ENCODE data around the gene DNAJC7. TPM values are rescaled to one million over a fixed set of nuclear protein-coding genes. Genes with fewer than 3 reads are reported as not detected.

DNAJC7 gene
- total and polyA plus RNA-seq, 9 of the 15 experiments (the other 6 are each of a cell fraction or from before 2014, with no cell fraction given), result 85.8 to 262 (median 157) TPM

DNA sequence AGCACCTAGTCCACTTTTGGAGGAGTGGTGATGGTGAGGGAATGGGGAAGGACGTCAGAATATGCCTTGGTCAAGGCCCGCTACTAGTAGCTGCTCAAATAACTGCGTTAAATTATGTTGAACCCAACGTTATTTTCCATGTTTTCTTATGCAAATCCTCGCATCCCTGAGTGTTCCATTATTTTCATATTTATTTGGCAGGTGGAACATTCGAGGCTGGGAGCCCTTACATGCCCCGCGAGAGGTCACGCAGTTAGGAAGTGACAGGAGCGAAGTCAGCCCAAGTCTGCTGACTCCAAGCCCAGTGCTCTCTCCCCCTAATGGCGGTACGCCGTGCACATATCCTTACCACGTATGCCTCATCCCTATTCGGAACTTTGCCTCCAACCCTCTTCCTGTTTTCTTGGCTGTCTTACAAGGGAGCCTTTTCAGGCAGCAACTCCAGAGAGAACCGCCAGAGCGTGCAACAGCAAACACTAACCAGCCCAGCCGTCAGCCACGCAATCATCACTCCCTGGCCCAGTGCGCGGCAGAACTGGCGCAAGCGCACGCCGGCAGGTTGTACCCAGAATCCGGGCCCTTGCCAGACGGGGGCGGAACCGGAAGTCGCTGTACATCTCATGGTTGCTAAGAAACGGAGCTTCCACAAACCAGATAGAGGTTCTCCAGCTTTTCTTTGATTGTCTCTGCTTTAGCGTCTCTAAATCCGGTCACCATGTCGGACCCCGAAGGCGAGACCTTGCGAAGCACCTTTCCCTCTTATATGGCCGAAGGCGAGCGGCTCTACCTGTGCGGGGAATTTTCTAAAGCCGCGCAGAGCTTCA lies 87.0 kb downstream of the DNAJC7 start, which contains the start of gene ODAD4 (continued):
- TF ChIP-seq, protein P1, sequence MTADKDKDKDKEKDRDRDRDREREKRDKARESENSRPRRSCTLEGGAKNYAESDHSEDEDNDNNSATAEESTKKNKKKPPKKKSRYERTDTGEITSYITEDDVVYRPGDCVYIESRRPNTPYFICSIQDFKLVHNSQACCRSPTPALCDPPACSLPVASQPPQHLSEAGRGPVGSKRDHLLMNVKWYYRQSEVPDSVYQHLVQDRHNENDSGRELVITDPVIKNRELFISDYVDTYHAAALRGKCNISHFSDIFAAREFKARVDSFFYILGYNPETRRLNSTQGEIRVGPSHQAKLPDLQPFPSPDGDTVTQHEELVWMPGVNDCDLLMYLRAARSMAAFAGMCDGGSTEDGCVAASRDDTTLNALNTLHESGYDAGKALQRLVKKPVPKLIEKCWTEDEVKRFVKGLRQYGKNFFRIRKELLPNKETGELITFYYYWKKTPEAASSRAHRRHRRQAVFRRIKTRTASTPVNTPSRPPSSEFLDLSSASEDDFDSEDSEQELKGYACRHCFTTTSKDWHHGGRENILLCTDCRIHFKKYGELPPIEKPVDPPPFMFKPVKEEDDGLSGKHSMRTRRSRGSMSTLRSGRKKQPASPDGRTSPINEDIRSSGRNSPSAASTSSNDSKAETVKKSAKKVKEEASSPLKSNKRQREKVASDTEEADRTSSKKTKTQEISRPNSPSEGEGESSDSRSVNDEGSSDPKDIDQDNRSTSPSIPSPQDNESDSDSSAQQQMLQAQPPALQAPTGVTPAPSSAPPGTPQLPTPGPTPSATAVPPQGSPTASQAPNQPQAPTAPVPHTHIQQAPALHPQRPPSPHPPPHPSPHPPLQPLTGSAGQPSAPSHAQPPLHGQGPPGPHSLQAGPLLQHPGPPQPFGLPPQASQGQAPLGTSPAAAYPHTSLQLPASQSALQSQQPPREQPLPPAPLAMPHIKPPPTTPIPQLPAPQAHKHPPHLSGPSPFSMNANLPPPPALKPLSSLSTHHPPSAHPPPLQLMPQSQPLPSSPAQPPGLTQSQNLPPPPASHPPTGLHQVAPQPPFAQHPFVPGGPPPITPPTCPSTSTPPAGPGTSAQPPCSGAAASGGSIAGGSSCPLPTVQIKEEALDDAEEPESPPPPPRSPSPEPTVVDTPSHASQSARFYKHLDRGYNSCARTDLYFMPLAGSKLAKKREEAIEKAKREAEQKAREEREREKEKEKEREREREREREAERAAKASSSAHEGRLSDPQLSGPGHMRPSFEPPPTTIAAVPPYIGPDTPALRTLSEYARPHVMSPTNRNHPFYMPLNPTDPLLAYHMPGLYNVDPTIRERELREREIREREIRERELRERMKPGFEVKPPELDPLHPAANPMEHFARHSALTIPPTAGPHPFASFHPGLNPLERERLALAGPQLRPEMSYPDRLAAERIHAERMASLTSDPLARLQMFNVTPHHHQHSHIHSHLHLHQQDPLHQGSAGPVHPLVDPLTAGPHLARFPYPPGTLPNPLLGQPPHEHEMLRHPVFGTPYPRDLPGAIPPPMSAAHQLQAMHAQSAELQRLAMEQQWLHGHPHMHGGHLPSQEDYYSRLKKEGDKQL (CRISPR knock-in tag; IDR thresholded peaks at IDR 0.05; ENCODE audit: borderline replicate concordance), result no peak
- TF ChIP-seq HOXB6 (CRISPR knock-in tag; IDR thresholded peaks at IDR 0.05; ENCODE audit: borderline replicate concordance) (no peak), NONO (IDR thresholded peaks at IDR 0.05; ENCODE audit: low read depth in 2 of 2, low read length in 1 of 2) (no peak), MXI1 (IDR thresholded peaks at IDR 0.05; ENCODE audit: low read depth, low read length) (no peak), NFE2 (IDR thresholded peaks at IDR 0.05; ENCODE audit: low read depth) (peak; percentile 1; the same call in 1 of the 2 replicates), STAG1 (CRISPR knock-in tag; IDR thresholded peaks at IDR 0.05; ENCODE audit: borderline replicate concordance) (no peak), ZFP36 (IDR thresholded peaks at IDR 0.05; ENCODE audit: low read depth, low read length, partially characterized antibody) (peak; percentile 49), ZC3H11A (IDR thresholded peaks at IDR 0.05; ENCODE audit: low read depth, low read length) (no peak), ELF2 (CRISPR knock-in tag; IDR thresholded peaks at IDR 0.05) (0 out of 2 replicates have a peak, but pooled peaks have one; percentile 29), FOXK1 (CRISPR knock-in tag; IDR thresholded peaks at IDR 0.05; ENCODE audit: borderline replicate concordance) (no peak), BRD4 (IDR thresholded peaks at IDR 0.05) (no peak), KAT8 (IDR thresholded peaks at IDR 0.05; ENCODE audit: low read depth) (no peak)
- TF ChIP-seq, protein P2, sequence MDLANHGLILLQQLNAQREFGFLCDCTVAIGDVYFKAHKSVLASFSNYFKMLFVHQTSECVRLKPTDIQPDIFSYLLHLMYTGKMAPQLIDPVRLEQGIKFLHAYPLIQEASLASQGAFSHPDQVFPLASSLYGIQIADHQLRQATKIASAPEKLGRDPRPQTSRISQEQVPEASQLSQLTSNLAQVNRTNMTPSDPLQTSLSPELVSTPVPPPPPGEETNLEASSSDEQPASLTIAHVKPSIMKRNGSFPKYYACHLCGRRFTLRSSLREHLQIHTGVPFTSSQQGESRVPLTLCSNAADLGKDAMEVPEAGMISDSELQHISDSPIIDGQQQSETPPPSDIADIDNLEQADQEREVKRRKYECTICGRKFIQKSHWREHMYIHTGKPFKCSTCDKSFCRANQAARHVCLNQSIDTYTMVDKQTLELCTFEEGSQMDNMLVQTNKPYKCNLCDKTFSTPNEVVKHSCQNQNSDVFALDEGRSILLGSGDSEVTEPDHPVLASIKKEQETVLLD (IDR thresholded peaks at IDR 0.05), result peak; percentile 96
- TF ChIP-seq, protein P3, sequence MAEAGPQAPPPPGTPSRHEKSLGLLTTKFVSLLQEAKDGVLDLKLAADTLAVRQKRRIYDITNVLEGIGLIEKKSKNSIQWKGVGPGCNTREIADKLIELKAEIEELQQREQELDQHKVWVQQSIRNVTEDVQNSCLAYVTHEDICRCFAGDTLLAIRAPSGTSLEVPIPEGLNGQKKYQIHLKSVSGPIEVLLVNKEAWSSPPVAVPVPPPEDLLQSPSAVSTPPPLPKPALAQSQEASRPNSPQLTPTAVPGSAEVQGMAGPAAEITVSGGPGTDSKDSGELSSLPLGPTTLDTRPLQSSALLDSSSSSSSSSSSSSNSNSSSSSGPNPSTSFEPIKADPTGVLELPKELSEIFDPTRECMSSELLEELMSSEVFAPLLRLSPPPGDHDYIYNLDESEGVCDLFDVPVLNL (CRISPR knock-in tag; IDR thresholded peaks at IDR 0.05; ENCODE audit: low read depth), result no peak
- TF ChIP-seq, protein P4, sequence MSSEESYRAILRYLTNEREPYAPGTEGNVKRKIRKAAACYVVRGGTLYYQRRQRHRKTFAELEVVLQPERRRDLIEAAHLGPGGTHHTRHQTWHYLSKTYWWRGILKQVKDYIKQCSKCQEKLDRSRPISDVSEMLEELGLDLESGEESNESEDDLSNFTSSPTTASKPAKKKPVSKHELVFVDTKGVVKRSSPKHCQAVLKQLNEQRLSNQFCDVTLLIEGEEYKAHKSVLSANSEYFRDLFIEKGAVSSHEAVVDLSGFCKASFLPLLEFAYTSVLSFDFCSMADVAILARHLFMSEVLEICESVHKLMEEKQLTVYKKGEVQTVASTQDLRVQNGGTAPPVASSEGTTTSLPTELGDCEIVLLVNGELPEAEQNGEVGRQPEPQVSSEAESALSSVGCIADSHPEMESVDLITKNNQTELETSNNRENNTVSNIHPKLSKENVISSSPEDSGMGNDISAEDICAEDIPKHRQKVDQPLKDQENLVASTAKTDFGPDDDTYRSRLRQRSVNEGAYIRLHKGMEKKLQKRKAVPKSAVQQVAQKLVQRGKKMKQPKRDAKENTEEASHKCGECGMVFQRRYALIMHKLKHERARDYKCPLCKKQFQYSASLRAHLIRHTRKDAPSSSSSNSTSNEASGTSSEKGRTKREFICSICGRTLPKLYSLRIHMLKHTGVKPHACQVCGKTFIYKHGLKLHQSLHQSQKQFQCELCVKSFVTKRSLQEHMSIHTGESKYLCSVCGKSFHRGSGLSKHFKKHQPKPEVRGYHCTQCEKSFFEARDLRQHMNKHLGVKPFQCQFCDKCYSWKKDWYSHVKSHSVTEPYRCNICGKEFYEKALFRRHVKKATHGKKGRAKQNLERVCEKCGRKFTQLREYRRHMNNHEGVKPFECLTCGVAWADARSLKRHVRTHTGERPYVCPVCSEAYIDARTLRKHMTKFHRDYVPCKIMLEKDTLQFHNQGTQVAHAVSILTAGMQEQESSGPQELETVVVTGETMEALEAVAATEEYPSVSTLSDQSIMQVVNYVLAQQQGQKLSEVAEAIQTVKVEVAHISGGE (CRISPR knock-in tag; IDR thresholded peaks at IDR 0.05), result peak in 1 of 3 experiments; percentile 65; a peak in 1 of 6 replicates
